WTC11 (cell line): ENCODE results near the gene ANO8. TPM values are rescaled to one million over a fixed set of nuclear protein-coding genes. Genes with fewer than 3 reads are reported as not detected.
A peak's percentile ranks its signal among the peaks of the same experiment; 100 is the strongest.

Experiments
- ATAC-seq: fragments of 200-7000 bp; cut with Tn5 transposase; 2 replicates; pipeline ENCODE4 v1.10.0; 2021; ENCODE audit warnings: mild to moderate bottlenecking, moderate library complexity
- CTCF ChIA-PET: fragments of 300-600 bp; sonication (Branson Sonifier 250); formaldehyde crosslinking; loops from one replicate; lab custom pipeline; 2021; ENCODE audit warnings: antibody characterized with exemption; lab: Charles Lee
- POLR2A ChIA-PET: fragments of 350-600 bp; sonication (Branson Sonifier 250); formaldehyde crosslinking; loops from one replicate; lab custom pipeline; 2021; ENCODE audit warnings: antibody characterized with exemption; lab: Charles Lee
- DNase-seq: peaks from one replicate; pipeline ENCODE4 v3.0.0; 2021; ENCODE audit warnings: low spot score
- H3K27ac Mint-ChIP-seq: 2 replicates; pipeline ENCODE4 v1.8.0; 2021; ENCODE audit warnings: mixed read lengths
- H3K27me3 Mint-ChIP-seq: 2 replicates; pipeline ENCODE4 v1.8.0; 2021; ENCODE audit warnings: low read depth, mild to moderate bottlenecking, moderate library complexity, mixed read lengths
- H3K36me3 Mint-ChIP-seq: 2 replicates; pipeline ENCODE4 v1.8.0; 2021; ENCODE audit warnings: mixed read lengths
- H3K4me1 Mint-ChIP-seq: 2 replicates; pipeline ENCODE4 v1.8.0; 2022; ENCODE audit warnings: mixed read lengths
- H3K4me3 Mint-ChIP-seq: 2 replicates; pipeline ENCODE4 v1.8.0; 2021; ENCODE audit warnings: mild to moderate bottlenecking, moderate library complexity, mixed read lengths
- H3K9me3 Mint-ChIP-seq: 2 replicates; pipeline ENCODE4 v1.8.0; 2021; ENCODE audit warnings: mixed read lengths
- CBFB ChIP-seq: sonication (generic); formaldehyde crosslinking; IDR thresholded peaks from 2 replicates; pipeline ENCODE4 v1.8.1; 2022; ENCODE audit warnings: mild to moderate bottlenecking, low read depth, missing genetic modification reagents
- FOXK1 ChIP-seq: sonication (generic); formaldehyde crosslinking; IDR thresholded peaks from 2 replicates; pipeline ENCODE4 v1.8.0; 2022; ENCODE audit warnings: mild to moderate bottlenecking, moderate library complexity, missing genetic modification reagents
- GABPB1 ChIP-seq: sonication (generic); formaldehyde crosslinking; IDR thresholded peaks from 2 replicates; pipeline ENCODE4 v1.8.1; 2023; ENCODE audit warnings: mild to moderate bottlenecking, missing genetic modification reagents
- GTF2I ChIP-seq: fragments of 250-450 bp; sonication (Bioruptor Pico); conservative IDR thresholded peaks from 2 replicates; pipeline ENCODE4 v1.4.0; 2021; ENCODE audit warnings: mild to moderate bottlenecking
- JAZF1 ChIP-seq: fragments of 250-450 bp; sonication (Bioruptor Pico); IDR thresholded peaks from 2 replicates; pipeline ENCODE4 v1.9.0; 2021; ENCODE audit warnings: moderate library complexity, mild to moderate bottlenecking, inconsistent platforms
- KAT7 ChIP-seq: sonication (generic); formaldehyde crosslinking; IDR thresholded peaks from 2 replicates; pipeline ENCODE4 v1.8.1; 2023; ENCODE audit warnings: missing genetic modification reagents, mild to moderate bottlenecking, borderline replicate concordance
- MAX ChIP-seq: sonication (generic); formaldehyde crosslinking; IDR thresholded peaks from 2 replicates; pipeline ENCODE4 v1.8.0; 2022; ENCODE audit warnings: mild to moderate bottlenecking, missing genetic modification reagents
- PRRX2 ChIP-seq: fragments of 250-450 bp; sonication (Bioruptor Pico); IDR thresholded peaks from 2 replicates; pipeline ENCODE4 v1.8.0; 2021; ENCODE audit warnings: mild to moderate bottlenecking
- TEAD1 ChIP-seq: sonication (generic); formaldehyde crosslinking; IDR thresholded peaks from 2 replicates; pipeline ENCODE4 v1.8.0; 2022; ENCODE audit warnings: mild to moderate bottlenecking, missing genetic modification reagents
- TP53 ChIP-seq: sonication (generic); formaldehyde crosslinking; IDR thresholded peaks from 2 replicates; pipeline ENCODE4 v1.8.1; 2023; ENCODE audit warnings: mild to moderate bottlenecking, missing genetic modification reagents
- ZNF219 ChIP-seq: sonication (generic); formaldehyde crosslinking; IDR thresholded peaks from 2 replicates; pipeline ENCODE4 v1.8.0; 2023; ENCODE audit warnings: missing genetic modification reagents, mild to moderate bottlenecking, borderline replicate concordance
- ZNF263 ChIP-seq: sonication (generic); formaldehyde crosslinking; IDR thresholded peaks from 2 replicates; pipeline ENCODE4 v1.8.1; 2022; ENCODE audit warnings: low read depth, mild to moderate bottlenecking, moderate library complexity, missing genetic modification reagents
- ZNF317 ChIP-seq: sonication (generic); formaldehyde crosslinking; IDR thresholded peaks from 2 replicates; pipeline ENCODE4 v1.8.1; 2023; ENCODE audit warnings: low read depth, mild to moderate bottlenecking, moderate library complexity, missing genetic modification reagents, borderline replicate concordance
- total RNA-seq: library from RNA; stranded (reverse); gene quantifications from 3 replicates; pipeline ENCODE4 v1.2.3, GENCODE V29; 2021
- TF ChIP-seq, protein P1 (sequence below): fragments of 250-450 bp; sonication (Bioruptor Pico); IDR thresholded peaks from 2 replicates; pipeline ENCODE4 v1.9.0; 2021; ENCODE audit warnings: mild to moderate bottlenecking
- TF ChIP-seq, protein P2 (sequence below): sonication (generic); formaldehyde crosslinking; IDR thresholded peaks from 2 replicates; pipeline ENCODE4 v1.8.0; 2023; ENCODE audit warnings: missing genetic modification reagents
- TF ChIP-seq, protein P3 (sequence below): fragments of 250-450 bp; sonication (Bioruptor Pico); IDR thresholded peaks from 2 replicates; pipeline ENCODE4 v1.8.0; 2021; ENCODE audit warnings: mild to moderate bottlenecking

ANO8 gene
- total RNA-seq, 1 experiment from 2014 or later: 32.6 TPM

GRCh38 chr19:17312189-17313113 is 22.2 kb downstream of the ANO8 start:
- CTCF ChIA-PET: interaction anchor here (0.6 to 1.2 kb wide), 3 partner anchors 15 to 131 kb away, joined by 3 to 4 read pairs (median 4); no protein-coding TSS in a partner anchor
- ATAC-seq (no peak), DNase-seq (no peak)
- peaks cover 27% of the 10 kb centered on the region for H3K36me3 Mint-ChIP-seq
- no peak overlapping the region for H3K27ac Mint-ChIP-seq
- H3K9me3 Mint-ChIP-seq: no peaks in the 10 kb centered on the region
- no peak overlapping the region for H3K4me3 Mint-ChIP-seq
- TF ChIP-seq KAT7 (no peak), FOXK1 (CRISPR knock-in tag) (no peak), ZNF263 (no peak), CBFB (CRISPR knock-in tag) (no peak), MAX (no peak), TP53 (CRISPR knock-in tag) (no peak), ZNF317 (CRISPR knock-in tag) (no peak), GTF2I (CRISPR knock-in tag) (no peak), ZNF219 (CRISPR knock-in tag) (no peak)
- TF ChIP-seq, protein P1, sequence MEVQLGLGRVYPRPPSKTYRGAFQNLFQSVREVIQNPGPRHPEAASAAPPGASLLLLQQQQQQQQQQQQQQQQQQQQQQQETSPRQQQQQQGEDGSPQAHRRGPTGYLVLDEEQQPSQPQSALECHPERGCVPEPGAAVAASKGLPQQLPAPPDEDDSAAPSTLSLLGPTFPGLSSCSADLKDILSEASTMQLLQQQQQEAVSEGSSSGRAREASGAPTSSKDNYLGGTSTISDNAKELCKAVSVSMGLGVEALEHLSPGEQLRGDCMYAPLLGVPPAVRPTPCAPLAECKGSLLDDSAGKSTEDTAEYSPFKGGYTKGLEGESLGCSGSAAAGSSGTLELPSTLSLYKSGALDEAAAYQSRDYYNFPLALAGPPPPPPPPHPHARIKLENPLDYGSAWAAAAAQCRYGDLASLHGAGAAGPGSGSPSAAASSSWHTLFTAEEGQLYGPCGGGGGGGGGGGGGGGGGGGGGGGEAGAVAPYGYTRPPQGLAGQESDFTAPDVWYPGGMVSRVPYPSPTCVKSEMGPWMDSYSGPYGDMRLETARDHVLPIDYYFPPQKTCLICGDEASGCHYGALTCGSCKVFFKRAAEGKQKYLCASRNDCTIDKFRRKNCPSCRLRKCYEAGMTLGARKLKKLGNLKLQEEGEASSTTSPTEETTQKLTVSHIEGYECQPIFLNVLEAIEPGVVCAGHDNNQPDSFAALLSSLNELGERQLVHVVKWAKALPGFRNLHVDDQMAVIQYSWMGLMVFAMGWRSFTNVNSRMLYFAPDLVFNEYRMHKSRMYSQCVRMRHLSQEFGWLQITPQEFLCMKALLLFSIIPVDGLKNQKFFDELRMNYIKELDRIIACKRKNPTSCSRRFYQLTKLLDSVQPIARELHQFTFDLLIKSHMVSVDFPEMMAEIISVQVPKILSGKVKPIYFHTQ (CRISPR knock-in tag): no peak
- H3K27me3 Mint-ChIP-seq: no peaks in the 10 kb centered on the region
- H3K4me1 Mint-ChIP-seq: peaks cover 20% of the 10 kb centered on the region
- POLR2A ChIA-PET: interaction anchor here (0.7 kb wide), 1 partner anchor 18 kb away, joined by 3 read pairs; no protein-coding TSS in a partner anchor

DNA sequence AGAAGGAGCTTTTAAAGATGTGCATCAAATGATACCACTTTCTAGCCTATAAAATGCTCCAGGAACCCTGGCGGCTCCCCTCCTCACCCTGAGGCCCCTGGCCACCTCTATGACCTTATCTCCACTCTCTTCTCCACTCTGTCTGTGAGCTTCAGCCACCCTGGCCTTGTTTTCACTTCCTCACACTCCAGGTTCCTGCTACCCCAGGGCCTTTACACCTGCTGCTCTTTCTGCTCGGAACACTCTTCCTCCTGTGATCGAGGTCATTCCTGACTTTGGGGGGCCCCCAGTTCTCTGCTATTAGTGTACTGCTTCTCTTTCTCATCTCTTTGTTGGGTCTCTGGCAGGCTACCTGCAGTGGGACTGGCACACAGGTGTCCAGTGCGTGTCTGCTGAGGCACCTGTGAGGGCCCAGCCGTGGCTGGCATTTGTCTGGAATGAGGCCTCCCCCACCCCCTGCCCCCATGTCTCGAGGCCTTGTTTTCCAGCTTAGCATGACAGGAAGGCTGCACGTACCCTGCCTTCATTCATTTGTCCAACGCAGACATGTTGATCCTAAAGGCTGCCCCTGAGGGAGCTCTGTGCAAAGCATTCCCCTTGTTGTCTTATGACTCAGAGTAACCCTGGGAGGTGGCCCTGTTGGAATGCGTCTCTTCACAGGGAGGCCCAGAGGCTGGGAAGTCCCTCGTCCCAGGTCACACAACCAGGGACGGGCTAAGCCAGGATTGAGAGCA is 23.0 kb downstream of the ANO8 start:
- ATAC-seq: no peak
- Mint-ChIP-seq H3K4me3 (peak overlapping the region; percentile 88), H3K4me1 (peaks cover 20% of the 10 kb centered on the region), H3K27me3 (no peaks in the 10 kb centered on the region), H3K9me3 (no peaks in the 10 kb centered on the region), H3K27ac (peak overlapping the region; percentile 48; the same call in 1 of the 2 replicates), H3K36me3 (peaks cover 22% of the 10 kb centered on the region)
- no peak for DNase-seq
- POLR2A ChIA-PET: interaction anchor here (0.7 kb wide), 1 partner anchor 17 kb away, joined by 3 read pairs; no protein-coding TSS in a partner anchor
- TF ChIP-seq, protein P2, sequence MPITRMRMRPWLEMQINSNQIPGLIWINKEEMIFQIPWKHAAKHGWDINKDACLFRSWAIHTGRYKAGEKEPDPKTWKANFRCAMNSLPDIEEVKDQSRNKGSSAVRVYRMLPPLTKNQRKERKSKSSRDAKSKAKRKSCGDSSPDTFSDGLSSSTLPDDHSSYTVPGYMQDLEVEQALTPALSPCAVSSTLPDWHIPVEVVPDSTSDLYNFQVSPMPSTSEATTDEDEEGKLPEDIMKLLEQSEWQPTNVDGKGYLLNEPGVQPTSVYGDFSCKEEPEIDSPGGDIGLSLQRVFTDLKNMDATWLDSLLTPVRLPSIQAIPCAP: no peak
- TF ChIP-seq JAZF1 (CRISPR knock-in tag): no peak
- no peak for TF ChIP-seq PRRX2 (CRISPR knock-in tag)
- no peak for TF ChIP-seq TEAD1 (CRISPR knock-in tag)
- TF ChIP-seq GABPB1 (CRISPR knock-in tag): no peak
- TF ChIP-seq, protein P3, sequence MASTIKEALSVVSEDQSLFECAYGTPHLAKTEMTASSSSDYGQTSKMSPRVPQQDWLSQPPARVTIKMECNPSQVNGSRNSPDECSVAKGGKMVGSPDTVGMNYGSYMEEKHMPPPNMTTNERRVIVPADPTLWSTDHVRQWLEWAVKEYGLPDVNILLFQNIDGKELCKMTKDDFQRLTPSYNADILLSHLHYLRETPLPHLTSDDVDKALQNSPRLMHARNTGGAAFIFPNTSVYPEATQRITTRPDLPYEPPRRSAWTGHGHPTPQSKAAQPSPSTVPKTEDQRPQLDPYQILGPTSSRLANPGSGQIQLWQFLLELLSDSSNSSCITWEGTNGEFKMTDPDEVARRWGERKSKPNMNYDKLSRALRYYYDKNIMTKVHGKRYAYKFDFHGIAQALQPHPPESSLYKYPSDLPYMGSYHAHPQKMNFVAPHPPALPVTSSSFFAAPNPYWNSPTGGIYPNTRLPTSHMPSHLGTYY: no peak
- CTCF ChIA-PET: interaction anchor here (0.6 to 1.2 kb wide), 2 partner anchors 16 to 132 kb away, joined by 4 read pairs; no protein-coding TSS in a partner anchor
